Measurements from ENCODE around the gene CCDC85C. TPM values are rescaled to one million over a fixed set of nuclear protein-coding genes. Genes with fewer than 3 reads are reported as not detected.

Gene CCDC85C
- total and polyA plus RNA-seq, 2 of the 4 experiments (the other 2 are of a cell fraction), result 16.0 to 19.0 TPM

GRCh38 chr14:99616832-99617800, 13.1 kb upstream of the CCDC85C start:
- intact Hi-C loops (cut with micrococcal nuclease), result no loop called here
- H2BK20ac ChIP-seq (ENCODE audit: low read depth, low read length), result no peak overlapping the region
- WGBS, 2 experiments (ENCODE audit: extremely low coverage in 2 of 2, insufficient read length in 1 of 2), result 78% methylated on average over 3 of the region's 16 CpGs; no CpG with 5 or more reads in 1 of the 2 experiments
- no peak overlapping the region for H2BK120ac ChIP-seq (ENCODE audit: low read depth, low read length)
- no peak overlapping the region for H3K4me3 ChIP-seq (ENCODE audit: insufficient read depth, low read depth, low read length)
- dilution Hi-C loops (cut with HindIII; ENCODE audit: low sequenced_read_pairs, unreplicated experiment), result no loop called here
- H3K9me3 ChIP-seq (ENCODE audit: control insufficient read depth, insufficient read depth, low read length), result no peaks in the 10 kb centered on the region
- no peak overlapping the region for H2BK5ac ChIP-seq (ENCODE audit: low read depth, low read length, poor library complexity, severe bottlenecking)
- ATAC-seq (ENCODE audit: low read depth) (no peak), DNase-seq (no peak)
- no peak overlapping the region for H3K4ac ChIP-seq (ENCODE audit: low read depth, low read length)
- H3K18ac ChIP-seq (ENCODE audit: low read depth, low read length), result no peak overlapping the region
- POLR2A ChIA-PET (ENCODE audit: unreplicated experiment), result no interaction called here
- no peak overlapping the region for H3K56ac ChIP-seq (ENCODE audit: extremely low read depth, insufficient read depth, low read length)
- H4K20me1 ChIP-seq (ENCODE audit: insufficient read depth, low read length), result no peaks in the 10 kb centered on the region
- no peaks in the 10 kb centered on the region for H3K79me1 ChIP-seq (ENCODE audit: low read depth in 1 of 2, low read length in 2 of 2)
- no peak overlapping the region for H4K5ac ChIP-seq (ENCODE audit: low read depth, low read length)
- H3K9ac ChIP-seq (ENCODE audit: low read depth, low read length), result no peak overlapping the region
- no peak overlapping the region for H3K23ac ChIP-seq (ENCODE audit: low read depth, low read length)
- H3K36me3 ChIP-seq (ENCODE audit: control insufficient read depth, insufficient read depth, low read length), result no peaks in the 10 kb centered on the region
- H4K91ac ChIP-seq (ENCODE audit: insufficient read depth, low read depth, low read length), result no peak overlapping the region
- no TSS peak for BruUV-seq (replicated peaks)
- CTCF ChIA-PET, result no interaction called here
- in situ Hi-C loops (cut with MboI; ENCODE audit: low sequenced_read_pairs), result no loop called here
- H3K9me1 ChIP-seq (ENCODE audit: insufficient read depth, low read length), result peaks cover 2% of the 10 kb centered on the region
- H2AK5ac ChIP-seq (ENCODE audit: low read depth, low read length), result no peak overlapping the region
- no peaks in the 10 kb centered on the region for H3K27me3 ChIP-seq (ENCODE audit: control insufficient read depth, insufficient read depth, low read length)
- H2BK15ac ChIP-seq (ENCODE audit: low read depth, low read length), result no peak overlapping the region
- peaks cover 12% of the 10 kb centered on the region for H3K4me1 ChIP-seq (ENCODE audit: control insufficient read depth, insufficient read depth, low read length)
- H3K14ac ChIP-seq (replicated peaks; ENCODE audit: low read depth, low read length), result no peak overlapping the region
- H2AK9ac ChIP-seq (replicated peaks; ENCODE audit: low read depth, low read length, poor library complexity), result no peak overlapping the region
- H2AFZ ChIP-seq (replicated peaks; ENCODE audit: low read length, poor library complexity), result no peak overlapping the region
- no peak overlapping the region for H3K27ac ChIP-seq (ENCODE audit: insufficient read depth, low read length)
- no peak overlapping the region for H4K8ac ChIP-seq (ENCODE audit: low read depth in 2 of 2, low read length in 2 of 2)
- H3K4me2 ChIP-seq (ENCODE audit: low read depth, low read length), result no peak overlapping the region
- TF ChIP-seq, protein P1, sequence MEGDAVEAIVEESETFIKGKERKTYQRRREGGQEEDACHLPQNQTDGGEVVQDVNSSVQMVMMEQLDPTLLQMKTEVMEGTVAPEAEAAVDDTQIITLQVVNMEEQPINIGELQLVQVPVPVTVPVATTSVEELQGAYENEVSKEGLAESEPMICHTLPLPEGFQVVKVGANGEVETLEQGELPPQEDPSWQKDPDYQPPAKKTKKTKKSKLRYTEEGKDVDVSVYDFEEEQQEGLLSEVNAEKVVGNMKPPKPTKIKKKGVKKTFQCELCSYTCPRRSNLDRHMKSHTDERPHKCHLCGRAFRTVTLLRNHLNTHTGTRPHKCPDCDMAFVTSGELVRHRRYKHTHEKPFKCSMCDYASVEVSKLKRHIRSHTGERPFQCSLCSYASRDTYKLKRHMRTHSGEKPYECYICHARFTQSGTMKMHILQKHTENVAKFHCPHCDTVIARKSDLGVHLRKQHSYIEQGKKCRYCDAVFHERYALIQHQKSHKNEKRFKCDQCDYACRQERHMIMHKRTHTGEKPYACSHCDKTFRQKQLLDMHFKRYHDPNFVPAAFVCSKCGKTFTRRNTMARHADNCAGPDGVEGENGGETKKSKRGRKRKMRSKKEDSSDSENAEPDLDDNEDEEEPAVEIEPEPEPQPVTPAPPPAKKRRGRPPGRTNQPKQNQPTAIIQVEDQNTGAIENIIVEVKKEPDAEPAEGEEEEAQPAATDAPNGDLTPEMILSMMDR (conservative IDR thresholded peaks at IDR 0.05; ENCODE audit: low read depth, low read length), result no peak
- TF ChIP-seq MXI1 (IDR thresholded peaks at IDR 0.05; ENCODE audit: borderline replicate concordance, low read depth, low read length) (no peak), RFX5 (IDR thresholded peaks at IDR 0.05; ENCODE audit: low read depth, low read length) (no peak), POLR2A (IDR thresholded peaks at IDR 0.05; ENCODE audit: low read depth, low read length) (no peak), RAD21 (IDR thresholded peaks at IDR 0.05; ENCODE audit: low read length) (no peak), FOS (IDR thresholded peaks at IDR 0.05; ENCODE audit: low read depth, low read length) (no peak), SMC3 (IDR thresholded peaks at IDR 0.05; ENCODE audit: low read depth, low read length) (no peak)
